SHP77 (cell line): ENCODE results near the gene CHMP4B.

ENCODE experiments used
- DNase-seq, 2 experiments: peaks; one replicate each; lab custom pipeline; 2025; lab: John Stamatoyannopoulos, UW

CHMP4B gene

GRCh38 chr20:33864324-33864963, 53.3 kb downstream of the CHMP4B start:
- no peak for DNase-seq

GRCh38 chr20:33865761-33866370, 54.7 kb downstream of the CHMP4B start:
- no peak for DNase-seq

- no peak for DNase-seq
Measured at GRCh38 chr20:33866398-33867100, 55.4 kb downstream of the CHMP4B start.

GRCh38 chr20:33868042-33868441, 56.9 kb downstream of the CHMP4B start:
- no peak for DNase-seq

GRCh38 chr20:33868595-33868994, 57.4 kb downstream of the CHMP4B start:
- no peak for DNase-seq

- DNase-seq, result no peak
Measured at GRCh38 chr20:33869283-33869682, 58.1 kb downstream of the CHMP4B start.

GRCh38 chr20:33871362-33871761, 60.2 kb downstream of the CHMP4B start:
- no peak for DNase-seq

- DNase-seq, result no peak
Measured at GRCh38 chr20:33874129-33874528, 63.0 kb downstream of the CHMP4B start.

GRCh38 chr20:33875055-33875454, 63.9 kb downstream of the CHMP4B start:
- DNase-seq, result no peak

- DNase-seq, result no peak
Measured at GRCh38 chr20:33875534-33876026, 64.4 kb downstream of the CHMP4B start.

- DNase-seq, result no peak
Measured at GRCh38 chr20:33878583-33878982, 67.4 kb downstream of the CHMP4B start.

- DNase-seq, result no peak
Measured at GRCh38 chr20:33880396-33880795, 69.2 kb downstream of the CHMP4B start.

GRCh38 chr20:33881989-33882388, 70.8 kb downstream of the CHMP4B start:
- DNase-seq, result no peak

GRCh38 chr20:33882481-33882880, 71.3 kb downstream of the CHMP4B start:
- no peak for DNase-seq

- no peak for DNase-seq
Measured at GRCh38 chr20:33883164-33883563, 72.0 kb downstream of the CHMP4B start.

GRCh38 chr20:33884633-33885032, 73.5 kb downstream of the CHMP4B start:
- no peak for DNase-seq

- no peak for DNase-seq
Measured at GRCh38 chr20:33889312-33889711, 78.2 kb downstream of the CHMP4B start.

GRCh38 chr20:33890557-33890956, 79.4 kb downstream of the CHMP4B start:
- no peak for DNase-seq

- DNase-seq, result no peak
Measured at GRCh38 chr20:33893314-33893713, 82.2 kb downstream of the CHMP4B start.

GRCh38 chr20:33894798-33895197, 83.7 kb downstream of the CHMP4B start:
- DNase-seq, result no peak

- DNase-seq, result no peak
Measured at GRCh38 chr20:33896509-33896908, 85.4 kb downstream of the CHMP4B start.

- DNase-seq, result no peak
Measured at GRCh38 chr20:33897313-33897912, 86.3 kb downstream of the CHMP4B start.

GRCh38 chr20:33899106-33899505, 88.0 kb downstream of the CHMP4B start:
- DNase-seq, result no peak
